HEK293 (cell line): ENCODE results near the gene RPP25L.

Experiments used
- CTCF ChIA-PET: fragments of 350-600 bp; formaldehyde crosslinking; extraction: SDS; loops from one replicate; lab custom pipeline; 2021; ENCODE audit warnings: antibody characterized with exemption; lab: Yijun Ruan, JAX
- POLR2A ChIA-PET: fragments of 300-600 bp; formaldehyde crosslinking; extraction: SDS; loops from one replicate; lab custom pipeline; 2020; ENCODE audit warnings: antibody characterized with exemption, inconsistent platforms; lab: Yijun Ruan, JAX
- H3K27ac ChIP-seq: fragments of 200-500 bp; sonication (Bioruptor generic); 2 replicates; pipeline ENCODE4 v1.5.1; 2014; ENCODE audit warnings: low read depth, low read length, control low read depth, inconsistent platforms; ENCODE audit errors: extremely low read depth
- H3K36me3 ChIP-seq, 2 experiments: fragments of 200-500 bp in 1 of 2; sonication (Bioruptor generic) in 1 of 2; 1 replicate in 1 of 2; 2 replicates in 1 of 2; pipeline ENCODE4 v1.5.1; 2014 to 2017; ENCODE audit warnings: inconsistent platforms in 2 of 2, low read length in 2 of 2; ENCODE audit not compliant: control insufficient read depth in 2 of 2, insufficient read depth in 1 of 2
- H3K4me1 ChIP-seq: fragments of 200-500 bp; sonication (Bioruptor generic); 2 replicates; pipeline ENCODE4 v1.5.1; 2014; ENCODE audit warnings: mild to moderate bottlenecking, low read length, inconsistent platforms; ENCODE audit not compliant: control insufficient read depth, insufficient read depth
- H3K4me3 ChIP-seq: 2 replicates; pipeline ENCODE4 v1.5.1; 2011; ENCODE audit warnings: low read depth, mild to moderate bottlenecking, control low read depth, low read length, moderate library complexity
- H3K9me3 ChIP-seq: fragments of 200-500 bp; sonication (Bioruptor generic); 2 replicates; pipeline ENCODE4 v1.5.1; 2014; ENCODE audit warnings: low read depth, low read length, inconsistent platforms; ENCODE audit not compliant: control insufficient read depth, insufficient read depth
- BCL11A ChIP-seq: fragments of 450-650 bp; formaldehyde crosslinking; IDR thresholded peaks from 2 replicates; pipeline ENCODE4 v1.5.1; 2016; ENCODE audit warnings: low read depth, missing biosample characterization, missing genetic modification characterization
- GLI2 ChIP-seq: fragments of 450-650 bp; formaldehyde crosslinking; IDR thresholded peaks from 2 replicates; pipeline ENCODE4; 2017; ENCODE audit warnings: missing biosample characterization, missing genetic modification characterization, low read depth, borderline replicate concordance
- GLIS2 ChIP-seq: fragments of 450-650 bp; formaldehyde crosslinking; IDR thresholded peaks from 2 replicates; pipeline ENCODE4 v1.5.1; 2016; ENCODE audit warnings: missing biosample characterization, missing genetic modification characterization
- HOXC10 ChIP-seq: sonication (generic); formaldehyde crosslinking; IDR thresholded peaks from 2 replicates; pipeline ENCODE4 v1.8.1; 2023; ENCODE audit warnings: mild to moderate bottlenecking, missing genetic modification reagents
- MEIS1 ChIP-seq: sonication (generic); formaldehyde crosslinking; IDR thresholded peaks from 2 replicates; pipeline ENCODE4 v1.8.1; 2022; ENCODE audit warnings: missing genetic modification reagents, mild to moderate bottlenecking, borderline replicate concordance
- MZF1 ChIP-seq: fragments of 450-650 bp; formaldehyde crosslinking; IDR thresholded peaks from 2 replicates; pipeline ENCODE4 v1.5.1; 2017; ENCODE audit warnings: missing biosample characterization, missing genetic modification characterization, borderline replicate concordance
- PRDM2 ChIP-seq: fragments of 450-650 bp; formaldehyde crosslinking; IDR thresholded peaks from 2 replicates; pipeline ENCODE4 v1.5.1; 2016; ENCODE audit warnings: missing biosample characterization, missing genetic modification characterization, borderline replicate concordance
- REST ChIP-seq: fragments of 450-650 bp; formaldehyde crosslinking; IDR thresholded peaks from 2 replicates; pipeline ENCODE4 v1.5.1; 2016; ENCODE audit warnings: missing biosample characterization, missing genetic modification characterization
- SCRT2 ChIP-seq: fragments of 450-650 bp; formaldehyde crosslinking; IDR thresholded peaks from 2 replicates; pipeline ENCODE4 v1.5.1; 2016; ENCODE audit warnings: missing biosample characterization, missing genetic modification characterization
- ZBTB26 ChIP-seq: fragments of 450-650 bp; formaldehyde crosslinking; optimal IDR thresholded peaks from 2 replicates; pipeline ENCODE3; 2016; ENCODE audit warnings: missing biosample characterization, mild to moderate bottlenecking, missing genetic modification characterization
- ZBTB49 ChIP-seq: fragments of 450-650 bp; formaldehyde crosslinking; IDR thresholded peaks from 2 replicates; pipeline ENCODE4 v1.5.1; 2016; ENCODE audit warnings: missing biosample characterization, missing genetic modification characterization, low read depth
- ZNF138 ChIP-seq: fragments of 450-650 bp; formaldehyde crosslinking; IDR thresholded peaks from 2 replicates; pipeline ENCODE4 v1.5.1; 2016; ENCODE audit warnings: missing biosample characterization, missing genetic modification characterization, borderline replicate concordance
- ZNF146 ChIP-seq: fragments of 450-650 bp; formaldehyde crosslinking; IDR thresholded peaks from 2 replicates; pipeline ENCODE4 v1.5.1; 2016; ENCODE audit warnings: missing biosample characterization, missing genetic modification characterization
- ZNF239 ChIP-seq: fragments of 450-650 bp; formaldehyde crosslinking; IDR thresholded peaks from 2 replicates; pipeline ENCODE4 v1.5.1; 2016; ENCODE audit warnings: missing biosample characterization, missing genetic modification characterization
- ZNF37A ChIP-seq: fragments of 450-650 bp; IDR thresholded peaks from 2 replicates; pipeline ENCODE4 v1.5.1; 2018; ENCODE audit warnings: missing biosample characterization, missing genetic modification characterization
- ZNF585B ChIP-seq: fragments of 450-650 bp; formaldehyde crosslinking; IDR thresholded peaks from 2 replicates; pipeline ENCODE4 v1.5.1; 2016; ENCODE audit warnings: missing biosample characterization, missing genetic modification characterization
- ZNF692 ChIP-seq: fragments of 450-650 bp; formaldehyde crosslinking; IDR thresholded peaks from 2 replicates; pipeline ENCODE4 v1.5.1; 2016; ENCODE audit warnings: missing biosample characterization, missing genetic modification characterization
- ZNF830 ChIP-seq: fragments of 450-650 bp; IDR thresholded peaks from 2 replicates; pipeline ENCODE4 v1.5.0; 2018; ENCODE audit warnings: missing biosample characterization, missing genetic modification characterization, low read depth, mild to moderate bottlenecking, moderate library complexity

Gene RPP25L

GRCh38 chr9:34647651-34648050 is 35.8 kb upstream of the RPP25L start:
- Histone ChIP-seq H3K4me1 (no peaks in the 10 kb centered on the region; the same call in 1 of the 2 replicates), H3K36me3 (peaks cover 0 to 40% of the 10 kb centered on the region in 2 experiments; a peak in 2 of 3 replicates), H3K27ac (no peak overlapping the region; the same call in 1 of the 2 replicates), H3K4me3 (peak overlapping the region; percentile 82), H3K9me3 (no peaks in the 10 kb centered on the region)
- POLR2A ChIA-PET = interaction anchor here (2.0 to 5.7 kb wide), 2 partner anchors 12 to 17 kb away, joined by 14 to 90 read pairs; partner anchors contain the start of gene SIGMAR1
- TF ChIP-seq GLIS2 = no peak
- no peak for TF ChIP-seq ZNF585B (tag by site-specific recombination)
- no peak for TF ChIP-seq REST (tag by site-specific recombination)
- no peak for TF ChIP-seq ZBTB26
- TF ChIP-seq MEIS1 (CRISPR knock-in tag) = no peak
- TF ChIP-seq HOXC10 (CRISPR knock-in tag) = no peak
- CTCF ChIA-PET = interaction anchor here (1.3 to 13.3 kb wide), 5 partner anchors 12 to 53 kb away, joined by 3 to 125 read pairs (median 10); partner anchors contain the start of genes CCL27 and SIGMAR1

GRCh38 chr9:34647084-34647403 is 35.1 kb upstream of the RPP25L start:
- Histone ChIP-seq H3K4me3 (peak overlapping the region; percentile 82), H3K27ac (peak overlapping the region; percentile 84), H3K9me3 (no peaks in the 10 kb centered on the region), H3K36me3 (peaks cover 0 to 40% of the 10 kb centered on the region in 2 experiments; a peak in 2 of 3 replicates), H3K4me1 (no peaks in the 10 kb centered on the region; the same call in 1 of the 2 replicates)
- CTCF ChIA-PET = interaction anchor here (0.6 to 13.3 kb wide), 9 partner anchors 9 to 314 kb away, joined by 3 to 125 read pairs (median 10); partner anchors contain the start of genes CCL19, CCL27 and SIGMAR1
- POLR2A ChIA-PET = interaction anchor here (0.6 to 5.7 kb wide), 8 partner anchors 10 to 42 kb away, joined by 3 to 90 read pairs (median 5); partner anchors contain the start of genes DCTN3 and SIGMAR1
- TF ChIP-seq BCL11A (tag by site-specific recombination) (no peak), ZNF37A (no peak), MZF1 (tag by site-specific recombination) (no peak), GLI2 (no peak), ZBTB49 (tag by site-specific recombination) (no peak), PRDM2 (tag by site-specific recombination) (no peak), ZNF138 (tag by site-specific recombination) (no peak), ZNF146 (tag by site-specific recombination) (no peak), ZNF239 (tag by site-specific recombination) (no peak), SCRT2 (tag by site-specific recombination) (no peak), ZNF830 (no peak), ZNF692 (tag by site-specific recombination) (no peak)
